Measurements from ENCODE around the gene FRG2.

FRG2 gene

DNA sequence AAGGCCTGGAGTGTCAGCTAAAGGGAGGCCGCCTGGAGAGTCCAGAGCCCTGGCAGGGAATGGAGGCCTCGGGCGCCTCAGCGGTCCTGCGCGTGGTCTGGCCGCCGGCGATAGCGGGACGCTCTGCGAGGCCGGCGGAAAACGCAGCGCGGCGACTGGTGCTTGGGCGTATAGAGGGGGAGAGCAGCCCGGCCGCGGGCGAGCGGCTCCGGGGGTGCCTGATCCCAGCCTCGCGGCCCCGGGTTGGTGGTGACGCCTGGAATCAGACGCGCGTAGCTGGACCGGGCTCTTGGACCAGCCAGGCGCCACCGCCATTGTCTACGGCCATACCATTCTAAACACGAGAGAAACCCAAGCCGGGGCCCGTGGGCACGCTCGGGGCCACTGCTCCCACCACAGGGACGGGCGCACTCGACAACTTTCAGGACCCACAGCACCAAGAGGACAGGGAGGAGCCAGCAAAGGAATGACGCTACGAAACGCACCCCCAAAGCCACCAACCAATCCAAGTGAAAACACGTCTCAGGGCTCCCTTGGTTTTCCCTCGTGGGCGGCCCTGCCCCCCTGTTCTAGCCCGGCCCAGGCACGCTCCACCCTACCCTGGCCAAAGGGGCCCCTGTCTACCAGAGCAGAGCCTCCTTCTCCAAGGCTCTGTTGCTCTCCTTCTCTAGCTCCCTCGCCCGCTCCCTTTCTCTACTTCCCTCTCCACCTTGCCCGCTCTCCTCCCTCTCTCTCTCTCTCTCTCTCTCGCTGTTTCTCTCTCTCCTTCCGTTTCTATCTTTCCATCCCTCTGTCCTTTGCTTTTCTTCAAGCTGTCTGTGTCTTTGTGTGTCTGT, 7.8 kb downstream of the FRG2 start:
- DNase-seq (ENCODE audit: extremely low read depth, low read depth) = no peak
- no peak overlapping the region for H3K4me3 ChIP-seq (replicated peaks; ENCODE audit: low read depth, low read length)
- TF ChIP-seq, protein P1, sequence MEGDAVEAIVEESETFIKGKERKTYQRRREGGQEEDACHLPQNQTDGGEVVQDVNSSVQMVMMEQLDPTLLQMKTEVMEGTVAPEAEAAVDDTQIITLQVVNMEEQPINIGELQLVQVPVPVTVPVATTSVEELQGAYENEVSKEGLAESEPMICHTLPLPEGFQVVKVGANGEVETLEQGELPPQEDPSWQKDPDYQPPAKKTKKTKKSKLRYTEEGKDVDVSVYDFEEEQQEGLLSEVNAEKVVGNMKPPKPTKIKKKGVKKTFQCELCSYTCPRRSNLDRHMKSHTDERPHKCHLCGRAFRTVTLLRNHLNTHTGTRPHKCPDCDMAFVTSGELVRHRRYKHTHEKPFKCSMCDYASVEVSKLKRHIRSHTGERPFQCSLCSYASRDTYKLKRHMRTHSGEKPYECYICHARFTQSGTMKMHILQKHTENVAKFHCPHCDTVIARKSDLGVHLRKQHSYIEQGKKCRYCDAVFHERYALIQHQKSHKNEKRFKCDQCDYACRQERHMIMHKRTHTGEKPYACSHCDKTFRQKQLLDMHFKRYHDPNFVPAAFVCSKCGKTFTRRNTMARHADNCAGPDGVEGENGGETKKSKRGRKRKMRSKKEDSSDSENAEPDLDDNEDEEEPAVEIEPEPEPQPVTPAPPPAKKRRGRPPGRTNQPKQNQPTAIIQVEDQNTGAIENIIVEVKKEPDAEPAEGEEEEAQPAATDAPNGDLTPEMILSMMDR (IDR thresholded peaks at IDR 0.05; ENCODE audit: low read depth, low read length, missing control alignments) = no peak

DNA sequence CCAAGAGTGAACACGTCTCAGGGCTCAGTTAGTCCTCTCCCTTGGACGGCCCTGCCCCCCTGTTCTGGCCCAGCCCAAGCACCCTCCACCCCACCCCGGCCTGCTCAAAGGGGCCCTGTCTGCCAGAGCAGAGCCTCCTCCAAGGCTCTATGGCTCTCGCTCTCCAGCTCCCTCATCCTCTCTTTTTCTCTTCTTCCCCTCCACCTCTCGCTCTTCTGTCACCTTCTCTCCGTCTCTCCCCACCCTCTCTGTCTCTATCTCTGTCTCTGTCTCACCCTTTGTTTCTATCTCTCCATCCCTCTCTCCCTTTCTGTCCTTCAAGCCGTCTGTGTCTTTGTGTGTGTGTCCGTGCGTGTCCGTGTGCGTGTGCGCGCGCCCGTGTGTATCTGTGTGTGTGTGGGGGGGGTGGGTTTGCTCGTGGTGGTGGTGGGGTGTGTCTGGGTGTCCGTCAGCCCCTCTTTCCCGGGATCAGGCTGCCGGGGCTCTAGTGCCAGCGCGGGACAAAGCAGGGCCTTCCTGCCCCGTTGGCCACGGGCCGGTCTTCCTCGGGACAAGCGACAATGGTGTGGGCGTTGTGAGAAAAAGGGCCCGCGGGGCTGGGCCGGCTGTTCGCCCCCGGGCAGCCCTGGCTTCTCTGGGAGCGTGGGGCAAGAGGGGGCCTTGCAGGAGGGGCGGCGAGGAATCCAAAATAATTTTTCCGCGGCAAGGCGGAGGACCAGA, 8.7 kb downstream of the FRG2 start:
- TF ChIP-seq, protein P1 (IDR thresholded peaks at IDR 0.05; ENCODE audit: low read depth, low read length, missing control alignments) = no peak
- DNase-seq (ENCODE audit: extremely low read depth, low read depth) = no peak
- H3K4me3 ChIP-seq (replicated peaks; ENCODE audit: low read depth, low read length) = no peak overlapping the region

DNA sequence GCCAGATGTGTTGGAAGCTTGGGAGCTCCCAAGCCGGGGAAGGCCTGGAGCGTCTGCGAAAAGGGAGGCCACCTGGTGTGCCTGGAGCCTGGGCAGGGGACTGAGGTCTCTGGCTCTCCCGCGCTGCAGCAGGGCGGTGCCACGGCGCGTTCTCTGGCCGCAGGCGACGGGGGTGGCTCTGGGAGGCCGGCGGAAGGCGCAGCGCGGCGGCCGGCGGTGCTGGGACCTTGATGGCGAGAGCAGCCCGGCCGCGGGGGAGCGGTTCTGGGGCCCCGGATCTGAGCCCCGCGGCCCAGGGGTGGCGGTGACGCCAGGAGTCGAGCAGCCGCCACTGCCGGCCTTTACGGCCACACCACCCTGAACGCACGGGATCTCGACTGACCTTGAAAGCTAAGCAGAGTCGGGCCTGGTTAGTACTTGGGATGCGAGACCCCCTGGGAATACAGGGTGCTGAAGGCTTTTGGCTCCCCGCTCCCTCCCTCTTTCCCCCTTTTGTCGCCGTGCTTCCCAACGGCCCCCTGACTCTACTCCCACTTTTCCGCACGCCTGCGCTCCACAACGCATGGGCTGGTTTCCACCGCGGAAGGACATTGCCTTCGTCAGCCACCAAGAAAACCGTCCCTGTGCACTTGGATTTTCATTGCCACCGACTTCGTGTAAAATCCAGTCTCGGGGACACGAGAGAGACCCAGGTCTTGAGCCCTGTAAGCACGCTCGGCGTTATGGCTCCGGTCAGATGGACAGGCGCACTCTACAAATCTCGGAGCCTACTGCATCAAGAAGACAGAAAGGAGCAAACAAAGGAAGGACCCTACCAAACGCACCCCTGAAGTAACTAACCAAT, 9.5 kb downstream of the FRG2 start:
- DNase-seq (ENCODE audit: extremely low read depth, low read depth) = no peak
- H3K4me3 ChIP-seq (replicated peaks; ENCODE audit: low read depth, low read length) = no peak overlapping the region
- TF ChIP-seq, protein P1 (IDR thresholded peaks at IDR 0.05; ENCODE audit: low read depth, low read length, missing control alignments) = no peak

DNA sequence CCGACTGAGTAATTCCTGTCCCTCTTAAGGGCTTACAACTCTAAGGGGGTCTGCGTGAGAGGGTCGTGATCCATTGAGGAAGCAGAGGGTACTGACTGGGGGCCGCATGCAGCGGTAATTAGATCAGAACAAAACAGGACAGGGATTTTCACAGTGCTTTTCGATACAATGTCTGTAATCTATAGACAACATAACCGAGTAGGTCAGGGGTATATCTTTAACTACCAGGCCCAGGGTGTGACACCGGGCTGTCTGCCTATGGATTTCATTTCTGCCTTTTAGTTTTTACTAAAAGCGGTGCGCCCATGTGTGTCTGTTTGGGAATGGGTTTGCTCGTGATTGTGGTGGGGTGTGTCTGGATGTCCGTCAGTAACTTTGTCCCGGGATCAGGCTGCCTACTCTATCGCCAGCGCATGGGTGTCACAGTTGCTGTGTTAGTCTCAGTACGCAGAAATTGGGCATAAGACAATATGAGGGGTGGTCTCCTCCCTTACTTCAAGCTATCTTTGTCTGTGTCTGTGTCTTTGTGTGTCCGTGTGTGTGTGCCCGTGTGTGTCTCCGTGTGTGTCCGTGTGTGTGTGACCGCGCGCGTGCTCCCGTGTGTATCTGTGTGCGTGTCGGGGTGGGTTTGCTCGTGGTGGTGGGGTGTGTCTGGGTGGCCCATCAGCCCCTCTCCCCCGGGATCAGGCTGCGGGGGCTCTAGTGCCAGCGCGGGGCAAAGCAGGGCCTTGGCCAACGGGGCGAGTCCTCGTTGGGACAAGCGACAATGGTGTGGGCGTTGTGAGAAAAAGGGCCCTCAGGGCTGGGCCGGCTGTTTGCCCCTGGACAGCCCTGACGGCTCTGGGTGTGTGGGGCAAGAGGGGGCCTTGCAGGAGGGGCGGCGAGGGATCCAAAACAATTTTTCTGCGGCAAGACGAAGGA, 10.4 kb downstream of the FRG2 start:
- no peak for DNase-seq (ENCODE audit: extremely low read depth, low read depth)
- H3K4me3 ChIP-seq (replicated peaks; ENCODE audit: low read depth, low read length) = no peak overlapping the region
- TF ChIP-seq, protein P1 (IDR thresholded peaks at IDR 0.05; ENCODE audit: low read depth, low read length, missing control alignments) = no peak

DNA sequence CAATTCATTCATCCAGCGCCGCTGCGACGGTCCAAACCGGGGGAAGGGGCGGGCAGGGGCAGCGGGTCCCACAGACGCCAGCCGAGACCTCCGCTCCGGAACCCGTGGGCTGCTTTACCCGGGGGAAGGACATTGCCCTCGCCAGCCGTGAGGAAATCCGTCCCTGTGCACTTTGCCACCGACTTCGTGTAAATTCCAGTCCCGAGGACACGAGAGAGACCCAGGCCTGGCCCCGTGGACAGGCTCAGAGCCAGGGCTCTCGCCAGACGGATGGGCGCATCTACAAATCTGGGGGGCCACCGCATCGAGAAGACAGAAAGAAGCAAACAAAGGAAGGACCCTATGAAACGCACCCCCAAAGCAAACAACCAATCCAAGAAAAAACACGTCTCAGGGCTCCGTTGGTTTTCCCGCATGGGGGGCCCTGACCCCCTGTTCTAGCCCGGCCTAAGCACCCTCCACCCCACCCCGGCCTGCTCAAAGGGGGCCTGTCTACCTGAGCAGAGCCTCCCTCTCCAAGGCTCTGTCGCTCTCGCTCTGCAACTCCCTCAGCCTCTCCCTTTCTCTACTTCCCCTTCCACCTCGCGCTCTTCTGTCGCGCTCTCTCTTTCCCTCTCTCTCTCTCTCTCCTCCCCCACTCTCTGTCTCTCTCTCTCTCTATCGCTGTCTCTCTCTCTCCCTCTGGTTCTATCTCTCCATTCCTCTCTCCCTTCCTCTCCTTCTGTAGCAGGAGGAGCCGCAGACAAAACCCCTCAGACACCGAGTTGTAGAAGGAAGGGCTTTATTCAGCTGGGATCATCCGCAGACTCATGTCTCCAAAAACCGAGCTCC, 11.3 kb downstream of the FRG2 start:
- no peak for DNase-seq (ENCODE audit: extremely low read depth, low read depth)
- H3K4me3 ChIP-seq (replicated peaks; ENCODE audit: low read depth, low read length) = no peak overlapping the region
- TF ChIP-seq, protein P1 (IDR thresholded peaks at IDR 0.05; ENCODE audit: low read depth, low read length, missing control alignments) = no peak

Data from HFF-Myc (cell line).